HEK293 (cell line): ENCODE measurements around the gene SLF2.

Source experiments
- CTCF ChIA-PET: fragments of 350-600 bp; formaldehyde crosslinking; extraction: SDS; loops from one replicate; lab custom pipeline; 2021; ENCODE audit warnings: antibody characterized with exemption; lab: Yijun Ruan, JAX
- POLR2A ChIA-PET: fragments of 300-600 bp; formaldehyde crosslinking; extraction: SDS; loops from one replicate; lab custom pipeline; 2020; ENCODE audit warnings: antibody characterized with exemption, inconsistent platforms; lab: Yijun Ruan, JAX
- H3K27ac ChIP-seq: fragments of 200-500 bp; sonication (Bioruptor generic); 2 replicates; pipeline ENCODE4 v1.5.1; 2014; ENCODE audit warnings: low read depth, low read length, control low read depth, inconsistent platforms; ENCODE audit errors: extremely low read depth
- H3K36me3 ChIP-seq, 2 experiments: fragments of 200-500 bp in 1 of 2; sonication (Bioruptor generic) in 1 of 2; 1 replicate in 1 of 2; 2 replicates in 1 of 2; pipeline ENCODE4 v1.5.1; 2014 to 2017; ENCODE audit warnings: inconsistent platforms in 2 of 2, low read length in 2 of 2; ENCODE audit not compliant: control insufficient read depth in 2 of 2, insufficient read depth in 1 of 2
- H3K4me1 ChIP-seq: fragments of 200-500 bp; sonication (Bioruptor generic); 2 replicates; pipeline ENCODE4 v1.5.1; 2014; ENCODE audit warnings: mild to moderate bottlenecking, low read length, inconsistent platforms; ENCODE audit not compliant: control insufficient read depth, insufficient read depth
- H3K4me3 ChIP-seq: 2 replicates; pipeline ENCODE4 v1.5.1; 2011; ENCODE audit warnings: low read depth, mild to moderate bottlenecking, control low read depth, low read length, moderate library complexity
- H3K9me3 ChIP-seq: fragments of 200-500 bp; sonication (Bioruptor generic); 2 replicates; pipeline ENCODE4 v1.5.1; 2014; ENCODE audit warnings: low read depth, low read length, inconsistent platforms; ENCODE audit not compliant: control insufficient read depth, insufficient read depth
- GFI1B ChIP-seq: fragments of 450-650 bp; formaldehyde crosslinking; IDR thresholded peaks from 2 replicates; pipeline ENCODE4 v1.5.1; 2016; ENCODE audit warnings: missing biosample characterization, missing genetic modification characterization
- GLIS1 ChIP-seq: fragments of 450-650 bp; formaldehyde crosslinking; IDR thresholded peaks from 2 replicates; pipeline ENCODE4 v1.5.1; 2016; ENCODE audit warnings: missing biosample characterization, missing genetic modification characterization
- MEIS1 ChIP-seq: sonication (generic); formaldehyde crosslinking; IDR thresholded peaks from 2 replicates; pipeline ENCODE4 v1.8.1; 2022; ENCODE audit warnings: missing genetic modification reagents, mild to moderate bottlenecking, borderline replicate concordance
- OSR2 ChIP-seq: fragments of 450-650 bp; formaldehyde crosslinking; IDR thresholded peaks from 2 replicates; pipeline ENCODE4 v1.5.1; 2016; ENCODE audit warnings: missing biosample characterization, missing genetic modification characterization
- ZBTB21 ChIP-seq: fragments of 450-650 bp; formaldehyde crosslinking; IDR thresholded peaks from 2 replicates; pipeline ENCODE4 v1.5.1; 2017; ENCODE audit warnings: missing biosample characterization, missing genetic modification characterization
- ZBTB48 ChIP-seq: fragments of 450-650 bp; formaldehyde crosslinking; IDR thresholded peaks from 2 replicates; pipeline ENCODE4 v1.5.1; 2016; ENCODE audit warnings: missing biosample characterization, missing genetic modification characterization
- ZBTB8A ChIP-seq: fragments of 450-650 bp; formaldehyde crosslinking; IDR thresholded peaks from 2 replicates; pipeline ENCODE4 v1.5.1; 2016; ENCODE audit warnings: missing biosample characterization, missing genetic modification characterization
- ZFP69B ChIP-seq: fragments of 450-650 bp; formaldehyde crosslinking; IDR thresholded peaks from 2 replicates; pipeline ENCODE4 v1.5.1; 2016; ENCODE audit warnings: missing biosample characterization, missing genetic modification characterization
- ZNF121 ChIP-seq: fragments of 450-650 bp; formaldehyde crosslinking; IDR thresholded peaks from 2 replicates; pipeline ENCODE4 v1.5.1; 2016; ENCODE audit warnings: missing biosample characterization, missing genetic modification characterization
- ZNF146 ChIP-seq: fragments of 450-650 bp; formaldehyde crosslinking; IDR thresholded peaks from 2 replicates; pipeline ENCODE4 v1.5.1; 2016; ENCODE audit warnings: missing biosample characterization, missing genetic modification characterization
- ZNF184 ChIP-seq: fragments of 450-650 bp; IDR thresholded peaks from 2 replicates; pipeline ENCODE4 v1.5.1; 2018; ENCODE audit warnings: missing biosample characterization, mild to moderate bottlenecking, missing genetic modification characterization
- ZNF24 ChIP-seq: fragments of 450-650 bp; formaldehyde crosslinking; IDR thresholded peaks from 2 replicates; pipeline ENCODE4 v1.5.1; 2016; ENCODE audit warnings: missing biosample characterization, missing genetic modification characterization
- ZNF292 ChIP-seq: fragments of 450-650 bp; formaldehyde crosslinking; IDR thresholded peaks from 2 replicates; pipeline ENCODE4 v1.5.1; 2016; ENCODE audit warnings: low read depth, missing biosample characterization, missing genetic modification characterization, borderline replicate concordance
- ZNF324 ChIP-seq: fragments of 450-650 bp; formaldehyde crosslinking; IDR thresholded peaks from 2 replicates; pipeline ENCODE4 v1.5.1; 2016; ENCODE audit warnings: missing biosample characterization, missing genetic modification characterization
- ZNF416 ChIP-seq: fragments of 450-650 bp; formaldehyde crosslinking; IDR thresholded peaks from 2 replicates; pipeline ENCODE4 v1.5.1; 2016; ENCODE audit warnings: missing biosample characterization, missing genetic modification characterization
- TF ChIP-seq, protein P1 (sequence below): fragments of 450-650 bp; formaldehyde crosslinking; IDR thresholded peaks from 2 replicates; pipeline ENCODE4 v1.5.1; 2016; ENCODE audit warnings: missing biosample characterization, missing genetic modification characterization, low read depth
- TF ChIP-seq, protein P2 (sequence below): fragments of 450-650 bp; formaldehyde crosslinking; IDR thresholded peaks from 2 replicates; pipeline ENCODE4 v1.5.1; 2016; ENCODE audit warnings: missing biosample characterization, missing genetic modification characterization
- TF ChIP-seq, protein P3 (sequence below): fragments of 450-650 bp; formaldehyde crosslinking; IDR thresholded peaks from 2 replicates; pipeline ENCODE4 v1.5.1; 2016; ENCODE audit warnings: missing biosample characterization, missing genetic modification characterization
- TF ChIP-seq, protein P4 (sequence below): fragments of 450-650 bp; IDR thresholded peaks from 2 replicates; pipeline ENCODE4 v1.5.1; 2018; ENCODE audit warnings: missing biosample characterization, missing genetic modification characterization
- TF ChIP-seq, protein P5 (sequence below): fragments of 450-650 bp; formaldehyde crosslinking; IDR thresholded peaks from 2 replicates; pipeline ENCODE4 v1.5.1; 2016; ENCODE audit warnings: missing biosample characterization, missing genetic modification characterization

The SLF2 gene

DNA sequence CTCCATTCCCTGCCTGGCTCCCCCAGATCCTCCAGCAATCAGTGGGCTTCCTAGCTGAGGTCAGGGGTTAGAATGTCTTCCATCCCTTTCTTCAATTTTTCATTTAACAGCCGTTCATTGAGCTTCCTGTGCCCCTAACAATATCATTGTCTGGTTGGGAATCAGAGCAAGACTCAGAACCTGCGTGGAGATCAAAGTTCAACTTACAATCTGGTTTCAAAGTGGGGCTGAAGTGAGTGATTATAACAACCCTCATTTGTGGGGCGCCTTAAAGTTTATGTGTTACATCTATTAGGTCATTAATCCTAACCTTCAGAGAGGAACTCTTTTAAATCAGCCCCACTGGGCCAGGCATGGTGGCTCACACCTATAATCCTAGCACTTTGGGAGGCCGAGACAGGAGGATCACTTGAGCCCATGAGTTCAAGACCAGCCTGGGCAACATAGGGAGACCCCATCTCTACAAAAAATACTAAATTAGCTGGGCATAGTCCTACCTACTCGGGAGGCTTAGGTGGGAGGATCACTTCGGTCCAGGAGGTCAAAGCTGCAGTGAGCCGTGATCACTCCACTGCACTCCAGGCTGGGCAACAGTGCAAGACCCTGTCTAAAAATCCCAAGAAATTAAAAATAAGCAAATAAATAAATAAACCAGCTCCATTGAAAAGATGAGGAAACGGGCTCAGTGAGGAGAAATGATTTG lies 45.4 kb upstream of the SLF2 start:
- CTCF ChIA-PET, result interaction anchor here (0.7 to 3.5 kb wide), 5 partner anchors 11 to 433 kb away, joined by 3 to 18 read pairs (median 8); no protein-coding TSS in a partner anchor
- POLR2A ChIA-PET, result interaction anchor here (0.5 kb wide), 1 partner anchor 69 kb away, joined by 4 read pairs; no protein-coding TSS in a partner anchor

DNA sequence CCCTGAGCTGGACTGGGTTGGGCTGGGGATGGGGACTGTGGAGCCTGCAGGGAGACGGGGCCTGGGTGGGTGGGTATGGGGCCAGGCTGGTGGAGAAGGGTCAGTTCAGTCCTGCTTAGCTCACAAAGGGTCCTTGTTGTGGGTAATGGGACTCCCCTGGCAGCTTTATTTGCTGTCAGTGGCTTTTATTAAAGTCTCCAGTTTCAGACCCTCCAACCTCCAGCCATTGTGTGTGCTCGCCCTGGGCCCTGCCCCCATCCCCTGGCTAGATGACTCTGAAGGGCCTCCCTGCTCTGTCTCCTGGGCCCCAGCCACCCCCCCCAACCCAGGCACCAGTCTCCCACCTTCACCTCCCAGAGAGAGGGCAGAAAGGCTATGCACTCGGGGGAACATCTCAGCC lies 44.4 kb upstream of the SLF2 start:
- TF ChIP-seq OSR2, result no peak
- TF ChIP-seq GLIS1, result peak; percentile 29; the same call in 1 of the 2 replicates
- Histone ChIP-seq H3K9me3 (no peaks in the 10 kb centered on the region), H3K4me3 (no peak overlapping the region), H3K4me1 (no peaks in the 10 kb centered on the region; the same call in 1 of the 2 replicates), H3K27ac (no peak overlapping the region), H3K36me3 (no peaks in the 10 kb centered on the region)
- ChIA-PET CTCF (interaction anchor here (0.6 to 3.5 kb wide), 6 partner anchors 10 to 434 kb away, joined by 3 to 18 read pairs (median 4); no protein-coding TSS in a partner anchor), POLR2A (no interaction called here)

More for the DNA sequence above, 45.4 kb upstream of the SLF2 start:
- Histone ChIP-seq H3K4me1 (no peaks in the 10 kb centered on the region; the same call in 1 of the 2 replicates), H3K4me3 (no peak overlapping the region), H3K27ac (no peak overlapping the region), H3K36me3 (no peaks in the 10 kb centered on the region), H3K9me3 (no peaks in the 10 kb centered on the region)
- TF ChIP-seq ZNF24 (tag by site-specific recombination) (no peak), ZFP69B (tag by site-specific recombination) (no peak), MEIS1 (CRISPR knock-in tag) (no peak), ZNF121 (tag by site-specific recombination) (peak; percentile 98), ZNF416 (tag by site-specific recombination) (no peak), ZNF324 (tag by site-specific recombination) (no peak), ZBTB48 (tag by site-specific recombination) (no peak)
- TF ChIP-seq, protein P1, sequence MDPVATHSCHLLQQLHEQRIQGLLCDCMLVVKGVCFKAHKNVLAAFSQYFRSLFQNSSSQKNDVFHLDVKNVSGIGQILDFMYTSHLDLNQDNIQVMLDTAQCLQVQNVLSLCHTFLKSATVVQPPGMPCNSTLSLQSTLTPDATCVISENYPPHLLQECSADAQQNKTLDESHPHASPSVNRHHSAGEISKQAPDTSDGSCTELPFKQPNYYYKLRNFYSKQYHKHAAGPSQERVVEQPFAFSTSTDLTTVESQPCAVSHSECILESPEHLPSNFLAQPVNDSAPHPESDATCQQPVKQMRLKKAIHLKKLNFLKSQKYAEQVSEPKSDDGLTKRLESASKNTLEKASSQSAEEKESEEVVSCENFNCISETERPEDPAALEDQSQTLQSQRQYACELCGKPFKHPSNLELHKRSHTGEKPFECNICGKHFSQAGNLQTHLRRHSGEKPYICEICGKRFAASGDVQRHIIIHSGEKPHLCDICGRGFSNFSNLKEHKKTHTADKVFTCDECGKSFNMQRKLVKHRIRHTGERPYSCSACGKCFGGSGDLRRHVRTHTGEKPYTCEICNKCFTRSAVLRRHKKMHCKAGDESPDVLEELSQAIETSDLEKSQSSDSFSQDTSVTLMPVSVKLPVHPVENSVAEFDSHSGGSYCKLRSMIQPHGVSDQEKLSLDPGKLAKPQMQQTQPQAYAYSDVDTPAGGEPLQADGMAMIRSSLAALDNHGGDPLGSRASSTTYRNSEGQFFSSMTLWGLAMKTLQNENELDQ (tag by site-specific recombination), result no peak
- TF ChIP-seq, protein P2, sequence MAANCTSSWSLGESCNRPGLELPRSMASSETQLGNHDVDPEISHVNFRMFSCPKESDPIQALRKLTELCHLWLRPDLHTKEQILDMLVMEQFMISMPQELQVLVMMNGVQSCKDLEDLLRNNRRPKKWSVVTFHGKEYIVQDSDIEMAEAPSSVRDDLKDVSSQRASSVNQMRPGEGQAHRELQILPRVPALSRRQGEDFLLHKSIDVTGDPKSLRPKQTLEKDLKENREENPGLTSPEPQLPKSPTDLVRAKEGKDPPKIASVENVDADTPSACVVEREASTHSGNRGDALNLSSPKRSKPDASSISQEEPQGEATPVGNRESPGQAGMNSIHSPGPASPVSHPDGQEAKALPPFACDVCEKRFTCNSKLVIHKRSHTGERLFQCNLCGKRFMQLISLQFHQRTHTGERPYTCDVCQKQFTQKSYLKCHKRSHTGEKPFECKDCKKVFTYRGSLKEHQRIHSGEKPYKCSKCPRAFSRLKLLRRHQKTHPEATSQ (tag by site-specific recombination), result no peak

DNA sequence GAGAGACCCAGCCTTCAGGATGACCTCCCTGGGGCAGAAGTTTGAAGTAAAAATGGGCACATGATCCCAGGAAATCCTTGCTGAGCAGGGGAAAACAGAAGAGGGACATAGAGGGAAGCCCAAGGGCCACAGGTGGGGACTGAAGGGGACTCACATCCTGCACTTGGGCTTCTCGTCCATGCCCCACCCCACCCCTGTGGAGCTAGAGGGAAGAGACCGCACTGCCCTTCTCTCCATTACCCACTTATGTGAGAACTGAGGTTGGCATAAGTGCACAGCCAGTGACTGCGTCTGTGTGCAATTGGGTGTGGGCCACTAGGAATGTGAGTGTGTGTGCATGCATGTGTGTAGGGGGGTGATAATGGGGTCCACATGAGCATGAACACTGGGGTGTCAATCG lies 43.4 kb upstream of the SLF2 start:
- Histone ChIP-seq H3K9me3 (no peaks in the 10 kb centered on the region), H3K36me3 (no peaks in the 10 kb centered on the region), H3K27ac (no peak overlapping the region), H3K4me3 (no peak overlapping the region), H3K4me1 (no peaks in the 10 kb centered on the region; the same call in 1 of the 2 replicates)
- POLR2A ChIA-PET, result no interaction called here
- TF ChIP-seq, protein P3, sequence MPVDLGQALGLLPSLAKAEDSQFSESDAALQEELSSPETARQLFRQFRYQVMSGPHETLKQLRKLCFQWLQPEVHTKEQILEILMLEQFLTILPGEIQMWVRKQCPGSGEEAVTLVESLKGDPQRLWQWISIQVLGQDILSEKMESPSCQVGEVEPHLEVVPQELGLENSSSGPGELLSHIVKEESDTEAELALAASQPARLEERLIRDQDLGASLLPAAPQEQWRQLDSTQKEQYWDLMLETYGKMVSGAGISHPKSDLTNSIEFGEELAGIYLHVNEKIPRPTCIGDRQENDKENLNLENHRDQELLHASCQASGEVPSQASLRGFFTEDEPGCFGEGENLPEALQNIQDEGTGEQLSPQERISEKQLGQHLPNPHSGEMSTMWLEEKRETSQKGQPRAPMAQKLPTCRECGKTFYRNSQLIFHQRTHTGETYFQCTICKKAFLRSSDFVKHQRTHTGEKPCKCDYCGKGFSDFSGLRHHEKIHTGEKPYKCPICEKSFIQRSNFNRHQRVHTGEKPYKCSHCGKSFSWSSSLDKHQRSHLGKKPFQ (tag by site-specific recombination), result no peak
- TF ChIP-seq ZBTB8A, result no peak
- no peak for TF ChIP-seq ZBTB21 (tag by site-specific recombination)
- TF ChIP-seq GFI1B, result no peak
- no peak for TF ChIP-seq ZNF292 (tag by site-specific recombination)
- no peak for TF ChIP-seq ZNF184 (tag by site-specific recombination)
- TF ChIP-seq ZNF146 (tag by site-specific recombination), result no peak
- TF ChIP-seq, protein P4, sequence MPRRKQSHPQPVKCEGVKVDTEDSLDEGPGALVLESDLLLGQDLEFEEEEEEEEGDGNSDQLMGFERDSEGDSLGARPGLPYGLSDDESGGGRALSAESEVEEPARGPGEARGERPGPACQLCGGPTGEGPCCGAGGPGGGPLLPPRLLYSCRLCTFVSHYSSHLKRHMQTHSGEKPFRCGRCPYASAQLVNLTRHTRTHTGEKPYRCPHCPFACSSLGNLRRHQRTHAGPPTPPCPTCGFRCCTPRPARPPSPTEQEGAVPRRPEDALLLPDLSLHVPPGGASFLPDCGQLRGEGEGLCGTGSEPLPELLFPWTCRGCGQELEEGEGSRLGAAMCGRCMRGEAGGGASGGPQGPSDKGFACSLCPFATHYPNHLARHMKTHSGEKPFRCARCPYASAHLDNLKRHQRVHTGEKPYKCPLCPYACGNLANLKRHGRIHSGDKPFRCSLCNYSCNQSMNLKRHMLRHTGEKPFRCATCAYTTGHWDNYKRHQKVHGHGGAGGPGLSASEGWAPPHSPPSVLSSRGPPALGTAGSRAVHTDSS (tag by site-specific recombination), result no peak
- TF ChIP-seq, protein P5, sequence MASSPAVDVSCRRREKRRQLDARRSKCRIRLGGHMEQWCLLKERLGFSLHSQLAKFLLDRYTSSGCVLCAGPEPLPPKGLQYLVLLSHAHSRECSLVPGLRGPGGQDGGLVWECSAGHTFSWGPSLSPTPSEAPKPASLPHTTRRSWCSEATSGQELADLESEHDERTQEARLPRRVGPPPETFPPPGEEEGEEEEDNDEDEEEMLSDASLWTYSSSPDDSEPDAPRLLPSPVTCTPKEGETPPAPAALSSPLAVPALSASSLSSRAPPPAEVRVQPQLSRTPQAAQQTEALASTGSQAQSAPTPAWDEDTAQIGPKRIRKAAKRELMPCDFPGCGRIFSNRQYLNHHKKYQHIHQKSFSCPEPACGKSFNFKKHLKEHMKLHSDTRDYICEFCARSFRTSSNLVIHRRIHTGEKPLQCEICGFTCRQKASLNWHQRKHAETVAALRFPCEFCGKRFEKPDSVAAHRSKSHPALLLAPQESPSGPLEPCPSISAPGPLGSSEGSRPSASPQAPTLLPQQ (tag by site-specific recombination), result no peak
- CTCF ChIA-PET, result interaction anchor here (0.6 to 3.5 kb wide), 6 partner anchors 9 to 324 kb away, joined by 3 to 18 read pairs (median 4); no protein-coding TSS in a partner anchor
